ENCODE results near the gene KDM5A.

DNA sequence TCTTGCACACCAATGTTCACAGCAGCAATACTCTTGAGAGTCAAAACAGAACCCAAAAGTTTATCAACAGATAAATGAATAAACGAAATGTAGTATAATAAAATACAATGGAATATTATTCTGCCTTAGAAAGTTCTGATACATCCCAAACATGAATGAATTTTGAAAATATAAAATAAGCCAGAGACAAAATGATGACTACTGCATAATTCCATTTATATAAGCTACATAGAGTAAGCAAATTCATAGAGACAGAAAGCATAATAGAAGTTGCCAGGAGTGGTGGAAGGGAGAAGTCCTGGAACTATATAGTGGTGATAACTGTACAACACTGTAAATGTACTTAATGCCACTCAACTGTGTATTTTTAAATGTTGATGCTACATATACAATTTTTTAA is 21.1 kb downstream of the KDM5A start:
- TF ChIP-seq, protein P1, sequence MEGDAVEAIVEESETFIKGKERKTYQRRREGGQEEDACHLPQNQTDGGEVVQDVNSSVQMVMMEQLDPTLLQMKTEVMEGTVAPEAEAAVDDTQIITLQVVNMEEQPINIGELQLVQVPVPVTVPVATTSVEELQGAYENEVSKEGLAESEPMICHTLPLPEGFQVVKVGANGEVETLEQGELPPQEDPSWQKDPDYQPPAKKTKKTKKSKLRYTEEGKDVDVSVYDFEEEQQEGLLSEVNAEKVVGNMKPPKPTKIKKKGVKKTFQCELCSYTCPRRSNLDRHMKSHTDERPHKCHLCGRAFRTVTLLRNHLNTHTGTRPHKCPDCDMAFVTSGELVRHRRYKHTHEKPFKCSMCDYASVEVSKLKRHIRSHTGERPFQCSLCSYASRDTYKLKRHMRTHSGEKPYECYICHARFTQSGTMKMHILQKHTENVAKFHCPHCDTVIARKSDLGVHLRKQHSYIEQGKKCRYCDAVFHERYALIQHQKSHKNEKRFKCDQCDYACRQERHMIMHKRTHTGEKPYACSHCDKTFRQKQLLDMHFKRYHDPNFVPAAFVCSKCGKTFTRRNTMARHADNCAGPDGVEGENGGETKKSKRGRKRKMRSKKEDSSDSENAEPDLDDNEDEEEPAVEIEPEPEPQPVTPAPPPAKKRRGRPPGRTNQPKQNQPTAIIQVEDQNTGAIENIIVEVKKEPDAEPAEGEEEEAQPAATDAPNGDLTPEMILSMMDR (optimal IDR thresholded peaks at IDR 0.05 in 1 of 3, IDR thresholded peaks at IDR 0.05 in 1 of 3, conservative IDR thresholded peaks at IDR 0.05 in 1 of 3; ENCODE audit: extremely low read depth in 1 of 3, insufficient read depth in 2 of 3, low read length in 3 of 3): no peak
- no peak for TF ChIP-seq EZH2 (IDR thresholded peaks at IDR 0.05; ENCODE audit: low read length)

Data from keratinocyte (primary cell).